ENCODE data around the gene CD86.

Gene CD86

DNA sequence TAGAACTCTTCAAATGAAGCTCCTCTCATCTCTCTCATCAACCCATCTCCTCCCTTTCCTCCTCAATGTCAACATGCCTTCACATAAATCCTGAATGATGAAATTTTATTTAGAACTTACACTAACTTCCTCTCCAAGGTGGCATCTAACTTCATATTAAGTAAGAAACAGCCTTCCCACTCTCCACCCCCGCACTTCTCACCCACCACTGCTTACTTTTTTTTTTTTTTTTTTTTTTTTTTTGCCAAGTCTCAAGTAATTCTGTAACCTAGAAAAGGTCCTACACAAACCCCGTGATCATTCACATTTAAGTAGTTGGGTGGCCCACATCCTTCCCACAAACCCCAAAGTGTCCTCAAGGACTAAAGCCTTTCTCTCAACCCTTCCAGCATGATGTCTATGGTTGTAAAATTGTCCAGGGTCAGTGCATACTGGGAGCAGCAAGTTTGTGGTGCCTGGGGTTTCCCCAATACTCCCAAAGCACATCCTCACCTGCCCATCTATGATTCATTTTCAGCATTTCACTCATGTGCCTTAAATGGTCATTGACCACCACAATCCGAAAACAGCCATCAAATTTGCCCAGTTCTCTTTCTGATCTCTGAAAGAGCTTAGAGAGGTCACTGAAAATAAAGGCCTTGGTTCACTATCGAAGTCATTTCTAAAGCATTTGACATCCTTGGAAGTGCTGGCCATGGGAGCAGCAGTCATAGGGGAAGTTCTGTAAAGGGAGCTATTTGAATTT, 47.2 kb downstream of the CD86 start:
- H3K27me3 ChIP-seq (replicated peaks), result no peaks in the 10 kb centered on the region
- no peak overlapping the region for H3K4me3 ChIP-seq (ENCODE audit: low read depth, low read length)
- TF ChIP-seq, protein P1, sequence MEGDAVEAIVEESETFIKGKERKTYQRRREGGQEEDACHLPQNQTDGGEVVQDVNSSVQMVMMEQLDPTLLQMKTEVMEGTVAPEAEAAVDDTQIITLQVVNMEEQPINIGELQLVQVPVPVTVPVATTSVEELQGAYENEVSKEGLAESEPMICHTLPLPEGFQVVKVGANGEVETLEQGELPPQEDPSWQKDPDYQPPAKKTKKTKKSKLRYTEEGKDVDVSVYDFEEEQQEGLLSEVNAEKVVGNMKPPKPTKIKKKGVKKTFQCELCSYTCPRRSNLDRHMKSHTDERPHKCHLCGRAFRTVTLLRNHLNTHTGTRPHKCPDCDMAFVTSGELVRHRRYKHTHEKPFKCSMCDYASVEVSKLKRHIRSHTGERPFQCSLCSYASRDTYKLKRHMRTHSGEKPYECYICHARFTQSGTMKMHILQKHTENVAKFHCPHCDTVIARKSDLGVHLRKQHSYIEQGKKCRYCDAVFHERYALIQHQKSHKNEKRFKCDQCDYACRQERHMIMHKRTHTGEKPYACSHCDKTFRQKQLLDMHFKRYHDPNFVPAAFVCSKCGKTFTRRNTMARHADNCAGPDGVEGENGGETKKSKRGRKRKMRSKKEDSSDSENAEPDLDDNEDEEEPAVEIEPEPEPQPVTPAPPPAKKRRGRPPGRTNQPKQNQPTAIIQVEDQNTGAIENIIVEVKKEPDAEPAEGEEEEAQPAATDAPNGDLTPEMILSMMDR (IDR thresholded peaks at IDR 0.05; ENCODE audit: low read depth, low read length, missing control alignments), result no peak
- H3K27ac ChIP-seq, result no peak overlapping the region
- DNase-seq, result no peak
- in situ Hi-C loops (cut with HindIII; ENCODE audit: low pct_ligation_motif_present, low sequenced_read_pairs), result no loop called here
- no peaks in the 10 kb centered on the region for H3K36me3 ChIP-seq (replicated peaks)

GRCh38 chr3:122103821-122104514, 48.8 kb downstream of the CD86 start:
- Histone ChIP-seq H3K27ac (no peak overlapping the region), H3K36me3 (replicated peaks) (no peaks in the 10 kb centered on the region), H3K27me3 (replicated peaks) (no peaks in the 10 kb centered on the region), H3K4me3 (ENCODE audit: low read depth, low read length) (no peak overlapping the region)
- in situ Hi-C loops (cut with HindIII; ENCODE audit: low pct_ligation_motif_present, low sequenced_read_pairs), result no loop called here
- no peak for DNase-seq
- TF ChIP-seq, protein P1 (IDR thresholded peaks at IDR 0.05; ENCODE audit: low read depth, low read length, missing control alignments), result no peak

GRCh38 chr3:122104515-122105194, 49.5 kb downstream of the CD86 start:
- Histone ChIP-seq H3K27me3 (replicated peaks) (no peaks in the 10 kb centered on the region), H3K27ac (no peak overlapping the region), H3K36me3 (replicated peaks) (no peaks in the 10 kb centered on the region), H3K4me3 (ENCODE audit: low read depth, low read length) (no peak overlapping the region)
- DNase-seq, result no peak
- TF ChIP-seq, protein P1 (IDR thresholded peaks at IDR 0.05; ENCODE audit: low read depth, low read length, missing control alignments), result no peak
- in situ Hi-C loops (cut with HindIII; ENCODE audit: low pct_ligation_motif_present, low sequenced_read_pairs), result no loop called here

- Histone ChIP-seq H3K4me3 (ENCODE audit: low read depth, low read length) (no peak overlapping the region), H3K27me3 (replicated peaks) (no peaks in the 10 kb centered on the region), H3K36me3 (replicated peaks) (no peaks in the 10 kb centered on the region), H3K27ac (no peak overlapping the region)
- no peak for DNase-seq
- in situ Hi-C loops (cut with HindIII; ENCODE audit: low pct_ligation_motif_present, low sequenced_read_pairs), result no loop called here
- TF ChIP-seq, protein P1 (IDR thresholded peaks at IDR 0.05; ENCODE audit: low read depth, low read length, missing control alignments), result no peak
Observed at GRCh38 chr3:122105626-122106025, 50.5 kb downstream of the CD86 start.

DNA sequence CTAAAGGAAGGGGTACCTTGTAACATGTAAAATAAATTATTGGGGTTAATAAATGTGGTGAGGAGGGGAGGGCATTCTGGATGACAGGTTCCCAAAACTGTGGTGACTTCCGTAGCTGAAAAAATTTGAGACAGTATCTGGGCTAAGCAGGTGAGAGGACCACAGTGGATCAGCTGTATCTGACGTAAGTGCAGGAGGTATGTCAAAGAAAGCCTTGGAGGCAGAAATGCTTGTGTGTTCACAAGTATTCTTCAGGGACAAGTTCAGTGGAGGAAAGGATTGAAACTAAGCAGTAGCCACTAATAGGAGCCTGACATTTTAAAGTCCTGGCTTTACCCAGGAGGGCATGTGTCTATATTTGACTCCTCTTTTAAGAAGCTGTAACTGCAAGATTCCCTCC, 52.0 kb downstream of the CD86 start:
- H3K27ac ChIP-seq, result no peak overlapping the region
- no peaks in the 10 kb centered on the region for H3K27me3 ChIP-seq (replicated peaks)
- no peaks in the 10 kb centered on the region for H3K36me3 ChIP-seq (replicated peaks)
- in situ Hi-C loops (cut with HindIII; ENCODE audit: low pct_ligation_motif_present, low sequenced_read_pairs), result no loop called here
- TF ChIP-seq, protein P1 (IDR thresholded peaks at IDR 0.05; ENCODE audit: low read depth, low read length, missing control alignments), result no peak
- no peak overlapping the region for H3K4me3 ChIP-seq (ENCODE audit: low read depth, low read length)
- DNase-seq, result no peak

All from brain microvascular endothelial cell (primary cell).